CD4-positive, alpha-beta memory T cell (primary cell): Measurements from ENCODE around the gene MAPRE2. TPM values are rescaled to one million over a fixed set of nuclear protein-coding genes. Genes with fewer than 3 reads are reported as not detected.

Experiments
- CTCF ChIA-PET: fragments of 350-600 bp; sonication (Branson Sonifier 250); formaldehyde crosslinking; loops from one replicate; lab custom pipeline; 2021; ENCODE audit warnings: inconsistent platforms; ENCODE audit not compliant: partially characterized antibody; lab: Charles Lee
- POLR2A ChIA-PET: fragments of 350-600 bp; sonication (Branson Sonifier 250); formaldehyde crosslinking; loops from one replicate; lab custom pipeline; 2021; ENCODE audit not compliant: partially characterized antibody; lab: Charles Lee
- DNase-seq, 5 donors: peaks; one replicate each; pipeline versions ENCODE4 v3.0.0 to v3.0.0-alpha.2; 2020 to 2022; ENCODE audit warnings: mixed read lengths in 1 of 5
- H3K27ac ChIP-seq: one replicate; pipeline ENCODE4 v1.7.0; 2013; ENCODE audit warnings: low read depth, low read length
- H3K27me3 ChIP-seq: 2 replicates; pipeline ENCODE4 v1.7.0; 2013; ENCODE audit warnings: mild to moderate bottlenecking, low read length, moderate library complexity; ENCODE audit not compliant: insufficient read depth
- H3K36me3 ChIP-seq: 2 replicates; pipeline ENCODE4 v1.7.0; 2013; ENCODE audit warnings: mild to moderate bottlenecking, low read length, moderate library complexity; ENCODE audit not compliant: insufficient read depth
- H3K4me1 ChIP-seq: 2 replicates; pipeline ENCODE4 v1.7.0; 2013; ENCODE audit warnings: mild to moderate bottlenecking, low read length, moderate library complexity; ENCODE audit not compliant: insufficient read depth
- H3K4me3 ChIP-seq, 2 donors: one replicate each; pipeline ENCODE4 v1.7.0; 2013; ENCODE audit warnings: low read length in 2 of 2, mild to moderate bottlenecking in 1 of 2
- H3K9me3 ChIP-seq, 2 donors: one replicate each; pipeline ENCODE4 v1.7.0; 2013; ENCODE audit warnings: low read length in 2 of 2, control low read depth in 1 of 2; ENCODE audit not compliant: control insufficient read depth in 1 of 2
- H3K27ac Mint-ChIP-seq, 7 donors: one replicate each; pipeline ENCODE4 v1.8.0; 2020 to 2021; ENCODE audit warnings: mixed read lengths in 7 of 7, mild to moderate bottlenecking in 6 of 7, inconsistent platforms in 3 of 7, moderate library complexity in 3 of 7
- H3K27me3 Mint-ChIP-seq, 2 donors: one replicate each; pipeline ENCODE4 v1.8.0; 2020 to 2021; ENCODE audit warnings: mixed read lengths in 2 of 2
- H3K36me3 Mint-ChIP-seq, 2 donors: one replicate each; pipeline ENCODE4 v1.8.0; 2020 to 2021; ENCODE audit warnings: mixed read lengths in 2 of 2, inconsistent platforms in 1 of 2, mild to moderate bottlenecking in 1 of 2
- H3K4me1 Mint-ChIP-seq, 4 donors: one replicate each; pipeline ENCODE4 v1.8.0; 2020 to 2021; ENCODE audit warnings: mixed read lengths in 4 of 4, mild to moderate bottlenecking in 1 of 4
- H3K4me3 Mint-ChIP-seq, 8 donors: one replicate each; pipeline ENCODE4 v1.8.0; 2020 to 2021; ENCODE audit warnings: mixed read lengths in 8 of 8, mild to moderate bottlenecking in 7 of 8, moderate library complexity in 6 of 8, inconsistent platforms in 3 of 8
- H3K9me3 Mint-ChIP-seq, 8 donors: one replicate each; pipeline ENCODE4 v1.8.0; 2020 to 2021; ENCODE audit warnings: mixed read lengths in 8 of 8, mild to moderate bottlenecking in 5 of 8, inconsistent platforms in 3 of 8, moderate library complexity in 1 of 8
- intact Hi-C: fragments of 100-400 bp; cut with micrococcal nuclease; formaldehyde crosslinking; loops from one replicate; pipeline ENCODE4 v1.15.1; 2023
- polyA plus RNA-seq, 2 donors: library from polyadenylated mRNA; unstranded; fragments of 300-500 nt; fragmentation: Illumina TruSeq; gene quantifications; one replicate each; pipeline ENCODE4 v1.2.3, GENCODE V29; 2021
- total RNA-seq, 2 experiments: library from RNA; stranded (reverse); gene quantifications; one replicate each; pipeline ENCODE4 v1.2.3, GENCODE V29; 2021

MAPRE2 gene
- total and polyA plus RNA-seq, 4 experiments from 2014 or later, result 48.8 to 100 (median 60.3) TPM

DNA sequence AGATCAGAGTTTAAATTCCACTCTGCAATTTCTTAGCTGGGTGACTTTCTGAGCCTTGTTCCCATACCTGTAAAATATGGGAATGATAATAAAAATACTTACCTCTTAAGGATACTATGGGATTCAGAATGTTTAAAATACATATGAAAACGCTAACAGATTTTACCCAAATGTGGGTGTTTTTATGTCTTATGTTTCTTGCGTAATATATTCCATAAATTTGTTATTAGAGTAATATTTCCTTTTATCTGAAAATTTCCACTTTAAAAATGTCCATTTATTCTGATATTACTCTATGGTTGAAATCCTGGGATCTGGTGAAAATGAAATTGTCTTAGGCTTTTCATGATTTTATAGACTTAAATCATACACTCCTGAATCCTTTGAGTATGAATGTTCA lies 45.5 kb downstream of the MAPRE2 start:
- POLR2A ChIA-PET, result no interaction called here
- no peaks in the 10 kb centered on the region for H3K9me3 ChIP-seq
- H3K36me3 Mint-ChIP-seq, result peaks cover 12 to 17% of the 10 kb centered on the region in 2 donors
- intact Hi-C loops, result no loop called here
- DNase-seq, result no peak
- no peaks in the 10 kb centered on the region for H3K27me3 Mint-ChIP-seq
- CTCF ChIA-PET, result interaction anchor here (1.0 kb wide), 1 partner anchor 60 kb away, joined by 3 read pairs; no protein-coding TSS in a partner anchor
- no peak overlapping the region for H3K27ac Mint-ChIP-seq
- no peak overlapping the region for H3K27ac ChIP-seq
- H3K9me3 Mint-ChIP-seq, result no peaks in the 10 kb centered on the region
- no peaks in the 10 kb centered on the region for H3K4me1 ChIP-seq
- no peaks in the 10 kb centered on the region for H3K27me3 ChIP-seq
- H3K4me3 Mint-ChIP-seq, result no peak overlapping the region
- H3K4me1 Mint-ChIP-seq, result peaks cover 13 to 38% (median 29%) of the 10 kb centered on the region in 4 donors
- H3K4me3 ChIP-seq, result no peak overlapping the region
- H3K36me3 ChIP-seq, result no peaks in the 10 kb centered on the region

DNA sequence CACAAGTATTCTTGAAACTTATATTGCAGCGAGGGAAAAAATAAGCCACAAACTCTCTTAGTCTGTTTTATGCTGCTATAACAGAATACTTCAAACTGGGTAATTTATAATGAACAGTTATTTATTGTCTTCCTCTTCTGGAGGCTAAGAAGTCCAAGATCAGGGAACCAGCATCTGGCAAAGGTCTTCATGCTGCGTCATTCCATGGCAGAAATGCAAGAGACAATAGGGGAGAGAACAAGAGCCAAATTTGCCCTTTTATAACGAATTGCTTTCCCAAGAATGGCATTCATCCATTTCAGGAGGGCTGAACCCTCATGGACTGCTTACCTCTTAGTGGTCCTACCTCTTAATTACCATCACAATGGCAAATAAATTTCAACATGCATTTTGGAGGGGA lies 46.5 kb downstream of the MAPRE2 start:
- Mint-ChIP-seq H3K36me3 (peaks cover 11 to 15% of the 10 kb centered on the region in 2 donors), H3K27me3 (no peaks in the 10 kb centered on the region), H3K9me3 (no peaks in the 10 kb centered on the region), H3K4me3 (no peak overlapping the region), H3K4me1 (peaks cover 15 to 39% (median 28%) of the 10 kb centered on the region in 4 donors), H3K27ac (no peak overlapping the region)
- H3K9me3 ChIP-seq, result no peaks in the 10 kb centered on the region
- no peaks in the 10 kb centered on the region for H3K27me3 ChIP-seq
- ChIA-PET POLR2A (no interaction called here), CTCF (no interaction called here)
- no peak overlapping the region for H3K4me3 ChIP-seq
- H3K27ac ChIP-seq, result no peak overlapping the region
- intact Hi-C loops, result no loop called here
- no peak for DNase-seq
- H3K36me3 ChIP-seq, result no peaks in the 10 kb centered on the region
- H3K4me1 ChIP-seq, result no peaks in the 10 kb centered on the region

DNA sequence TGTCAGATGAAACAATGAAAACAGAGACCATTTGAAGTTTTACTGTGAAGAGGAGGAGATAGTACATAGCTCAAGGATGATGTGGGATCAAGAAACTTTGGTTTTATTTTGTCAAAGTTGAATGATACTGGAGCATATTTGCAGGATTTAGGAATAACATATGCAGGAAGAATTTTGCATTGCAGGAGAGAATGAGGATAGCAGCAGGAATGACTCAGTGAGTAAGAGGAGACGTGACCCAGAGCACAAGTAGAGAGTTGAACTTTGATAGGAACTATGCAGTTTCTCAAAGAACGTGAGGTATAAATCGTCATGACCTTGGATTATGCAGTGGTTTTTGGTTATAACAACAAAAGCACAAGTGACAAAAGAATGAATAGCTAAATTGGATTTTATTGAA lies 47.7 kb downstream of the MAPRE2 start:
- intact Hi-C loops, result no loop called here
- CTCF ChIA-PET, result no interaction called here
- Mint-ChIP-seq H3K9me3 (no peaks in the 10 kb centered on the region), H3K27ac (peak overlapping the region in 1 of 7 donors; percentile 40), H3K36me3 (peaks cover 11% of the 10 kb centered on the region in 2 donors), H3K27me3 (no peaks in the 10 kb centered on the region), H3K4me3 (no peak overlapping the region), H3K4me1 (peaks cover 22 to 41% (median 30%) of the 10 kb centered on the region in 4 donors)
- no peak overlapping the region for H3K27ac ChIP-seq
- H3K4me1 ChIP-seq, result no peaks in the 10 kb centered on the region
- no peak overlapping the region for H3K4me3 ChIP-seq
- H3K9me3 ChIP-seq, result no peaks in the 10 kb centered on the region
- POLR2A ChIA-PET, result no interaction called here
- DNase-seq, result no peak
- no peaks in the 10 kb centered on the region for H3K27me3 ChIP-seq
- no peaks in the 10 kb centered on the region for H3K36me3 ChIP-seq

DNA sequence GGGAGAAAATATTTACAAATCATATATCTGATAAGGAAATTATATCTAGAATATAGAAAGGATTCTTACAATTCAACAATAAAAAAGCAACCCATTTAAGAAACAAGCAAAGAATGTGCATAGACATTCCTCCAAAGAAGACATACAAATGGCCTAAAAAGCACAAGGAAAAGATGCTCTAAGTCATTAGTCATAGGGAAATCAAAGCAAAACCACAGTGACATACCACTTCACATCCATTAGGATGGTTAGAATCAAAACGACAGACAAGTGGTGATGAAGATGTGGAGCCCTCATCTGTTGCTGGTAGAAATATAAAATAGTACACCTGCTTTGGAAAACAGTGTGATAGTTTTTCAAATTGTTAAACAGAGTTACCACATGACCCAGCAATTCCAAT lies 48.2 kb downstream of the MAPRE2 start:
- ChIA-PET CTCF (no interaction called here), POLR2A (no interaction called here)
- peaks cover 22 to 41% (median 31%) of the 10 kb centered on the region in 4 donors for H3K4me1 Mint-ChIP-seq
- Histone ChIP-seq H3K4me1 (no peaks in the 10 kb centered on the region), H3K27me3 (no peaks in the 10 kb centered on the region), H3K9me3 (no peaks in the 10 kb centered on the region), H3K27ac (no peak overlapping the region), H3K4me3 (no peak overlapping the region), H3K36me3 (no peaks in the 10 kb centered on the region)
- no peak for DNase-seq
- intact Hi-C loops, result no loop called here
- peaks cover 10% of the 10 kb centered on the region in 2 donors for H3K36me3 Mint-ChIP-seq
- no peaks in the 10 kb centered on the region for H3K9me3 Mint-ChIP-seq
- no peak overlapping the region for H3K4me3 Mint-ChIP-seq
- no peaks in the 10 kb centered on the region for H3K27me3 Mint-ChIP-seq
- H3K27ac Mint-ChIP-seq, result no peak overlapping the region

DNA sequence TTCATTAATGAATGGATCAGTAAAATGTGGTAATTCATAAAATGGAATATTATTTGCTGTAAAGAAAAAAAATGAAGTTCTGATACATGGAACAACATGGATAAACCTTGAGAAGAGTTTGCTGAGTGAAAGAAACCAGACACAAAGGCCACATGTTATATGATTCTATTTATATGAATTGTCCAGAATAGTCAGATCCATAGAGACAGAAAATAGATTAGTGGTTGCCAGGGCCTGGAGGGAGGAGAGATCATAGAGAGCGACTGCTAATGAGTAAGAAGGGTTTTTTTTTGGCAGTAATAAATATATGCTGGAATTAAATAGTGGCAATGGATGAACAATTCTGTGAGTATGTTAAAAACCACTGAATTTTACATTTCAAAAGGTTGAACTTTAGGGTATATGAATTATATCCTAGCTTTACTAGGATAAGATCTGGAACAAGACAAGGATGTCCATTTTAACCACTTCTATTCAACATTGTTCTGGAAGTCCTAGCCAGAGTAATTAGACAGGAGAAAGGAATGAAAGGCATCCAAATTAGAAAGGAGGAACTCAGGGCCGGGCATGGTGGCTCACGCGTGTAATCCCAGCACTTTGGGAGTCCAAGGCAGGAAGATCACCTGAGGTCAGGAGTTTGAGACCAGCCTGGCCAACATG lies 48.8 kb downstream of the MAPRE2 start:
- Histone ChIP-seq H3K27me3 (no peaks in the 10 kb centered on the region), H3K4me3 (no peak overlapping the region), H3K9me3 (no peaks in the 10 kb centered on the region), H3K27ac (no peak overlapping the region), H3K4me1 (no peaks in the 10 kb centered on the region), H3K36me3 (no peaks in the 10 kb centered on the region)
- Mint-ChIP-seq H3K9me3 (no peaks in the 10 kb centered on the region), H3K27me3 (no peaks in the 10 kb centered on the region), H3K4me1 (peaks cover 27 to 41% (median 31%) of the 10 kb centered on the region in 4 donors), H3K36me3 (peaks cover 7 to 9% of the 10 kb centered on the region in 2 donors), H3K4me3 (no peak overlapping the region), H3K27ac (peak overlapping the region in 2 of 7 donors; percentile 0 to 3)
- CTCF ChIA-PET, result no interaction called here
- intact Hi-C loops, result no loop called here
- no peak for DNase-seq
- POLR2A ChIA-PET, result no interaction called here

DNA sequence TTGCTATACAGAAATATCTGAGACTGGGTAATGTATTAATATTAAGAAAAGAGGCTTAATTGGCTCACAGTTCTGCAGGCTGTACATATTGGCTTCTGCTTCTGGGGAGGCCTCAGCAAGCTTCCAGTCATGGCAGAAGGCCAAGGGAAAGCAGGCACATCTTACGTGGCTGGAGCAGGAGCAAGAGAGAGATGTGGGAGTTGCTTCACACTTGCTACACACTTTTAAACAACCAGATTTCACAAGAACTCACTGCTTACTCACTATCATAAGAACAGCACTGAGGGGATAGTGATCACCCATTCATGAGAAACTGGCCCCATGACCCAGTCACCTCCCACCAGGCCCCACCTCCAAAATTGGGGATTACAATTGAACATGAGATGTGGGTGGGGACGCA lies 50.6 kb downstream of the MAPRE2 start:
- Histone ChIP-seq H3K36me3 (no peaks in the 10 kb centered on the region), H3K4me1 (no peaks in the 10 kb centered on the region), H3K27me3 (no peaks in the 10 kb centered on the region), H3K27ac (no peak overlapping the region), H3K4me3 (no peak overlapping the region), H3K9me3 (no peaks in the 10 kb centered on the region)
- intact Hi-C loops, result no loop called here
- POLR2A ChIA-PET, result no interaction called here
- Mint-ChIP-seq H3K9me3 (no peaks in the 10 kb centered on the region), H3K27ac (peak overlapping the region in 1 of 7 donors; percentile 23), H3K4me3 (no peak overlapping the region), H3K36me3 (peaks cover 7 to 8% of the 10 kb centered on the region in 2 donors), H3K27me3 (no peaks in the 10 kb centered on the region), H3K4me1 (peaks cover 28 to 41% (median 36%) of the 10 kb centered on the region in 4 donors)
- DNase-seq, result no peak
- CTCF ChIA-PET, result no interaction called here

DNA sequence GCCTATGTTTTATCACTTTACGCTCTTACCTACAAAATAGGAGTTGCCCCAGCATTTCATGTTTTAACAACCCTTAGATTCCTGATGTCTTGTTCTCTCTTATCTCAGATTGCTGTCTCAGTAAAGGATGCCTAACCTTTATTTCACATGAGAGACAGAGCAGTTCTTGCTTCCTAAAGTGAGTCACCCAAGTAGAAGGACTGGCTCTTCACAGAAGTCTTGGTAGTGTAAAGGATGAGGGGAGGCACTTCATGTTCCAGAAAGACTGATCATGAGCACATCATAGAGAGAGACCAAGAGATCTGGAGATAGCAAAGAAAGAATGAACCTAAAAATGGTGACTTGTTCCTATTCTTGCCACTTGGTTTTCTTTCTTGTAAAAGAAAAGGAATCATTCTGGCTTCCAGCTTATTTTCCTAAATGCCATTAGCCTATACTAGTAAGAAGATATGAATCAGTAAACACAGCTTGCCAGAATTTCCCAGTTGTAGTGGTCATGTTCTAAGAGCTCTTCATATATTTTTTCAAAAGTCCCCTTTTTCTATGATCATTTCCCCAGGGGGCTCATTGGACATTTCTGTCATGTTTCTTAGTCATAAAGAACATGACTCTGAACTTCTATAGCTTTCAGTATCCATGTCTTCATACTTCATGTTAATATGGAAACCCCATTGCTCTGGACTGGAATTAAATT lies 54.9 kb downstream of the MAPRE2 start:
- ChIA-PET POLR2A (no interaction called here), CTCF (interaction anchor here (1.0 to 1.3 kb wide), 2 partner anchors 67 to 71 kb away, joined by 3 to 5 read pairs; no protein-coding TSS in a partner anchor)
- Histone ChIP-seq H3K27me3 (no peaks in the 10 kb centered on the region), H3K4me3 (no peak overlapping the region), H3K4me1 (no peaks in the 10 kb centered on the region), H3K36me3 (no peaks in the 10 kb centered on the region), H3K9me3 (no peaks in the 10 kb centered on the region), H3K27ac (no peak overlapping the region)
- H3K4me3 Mint-ChIP-seq, result no peak overlapping the region
- no peaks in the 10 kb centered on the region for H3K27me3 Mint-ChIP-seq
- peak overlapping the region in 5 of 7 donors; percentile 9 to 40 (median 23) for H3K27ac Mint-ChIP-seq
- peaks cover 25 to 30% of the 10 kb centered on the region in 2 donors for H3K36me3 Mint-ChIP-seq
- H3K4me1 Mint-ChIP-seq, result peaks cover 18 to 31% (median 22%) of the 10 kb centered on the region in 4 donors
- intact Hi-C loops, result no loop called here
- DNase-seq, result no peak
- H3K9me3 Mint-ChIP-seq, result no peaks in the 10 kb centered on the region
